A549 (cell line): ENCODE results near the gene PLXNB2. TPM values are rescaled to one million over a fixed set of nuclear protein-coding genes. Genes with fewer than 3 reads are reported as not detected.

ENCODE experiments used
- ATAC-seq, 2 experiments: fragments of 200-7000 bp in 1 of 2; fragments of >200 bp in 1 of 2; cut with Nextera tagmentation in 1 of 2; cut with Tn5 transposase in 1 of 2; 3 replicates each; pipeline versions ENCODE4 v1.8.0 to v1.9.1; 2018 to 2020; ENCODE audit warnings: mild to moderate bottlenecking in 1 of 2, moderate library complexity in 1 of 2
- CTCF ChIA-PET: fragments of 300-600 bp; sonication (Branson Sonifier 250); formaldehyde crosslinking; extraction: SDS; loops from one replicate; lab custom pipeline; 2021; ENCODE audit warnings: antibody characterized with exemption, inconsistent platforms; lab: Yijun Ruan, JAX
- POLR2A ChIA-PET: fragments of 350-600 bp; formaldehyde crosslinking; extraction: SDS; loops from one replicate; lab custom pipeline; 2021; ENCODE audit warnings: antibody characterized with exemption, inconsistent platforms; lab: Yijun Ruan, JAX
- DNase-seq, 2 experiments: peaks; one replicate each; pipeline versions ENCODE4 v3.0.0 to v3.0.0-alpha.2; 2011 to 2016; ENCODE audit warnings: low read depth in 1 of 2, low spot score in 1 of 2
- FAIRE-seq: peaks from 2 replicates; lab custom pipeline; 2011; peaks lifted over from hg19 to GRCh38; lab: Jason Lieb, UNC
- H3K27ac ChIP-seq, 2 experiments: fragments of >200 bp; sonication (Bioruptor Twin); formaldehyde crosslinking; 3 replicates each; pipeline ENCODE4 v1.5.1; 2016 to 2017
- H3K4me1 ChIP-seq: fragments of >200 bp; sonication (Bioruptor Twin); formaldehyde crosslinking; 3 replicates; pipeline ENCODE4 v1.6.1; 2016
- H3K4me2 ChIP-seq: fragments of >200 bp; sonication (Bioruptor Twin); formaldehyde crosslinking; 3 replicates; pipeline ENCODE4 v1.6.1; 2016
- H3K4me3 ChIP-seq: fragments of >200 bp; sonication (Bioruptor Twin); formaldehyde crosslinking; 3 replicates; pipeline ENCODE4 v1.5.1; 2016
- H3K9me3 ChIP-seq: fragments of >200 bp; sonication (Bioruptor Twin); formaldehyde crosslinking; 3 replicates; pipeline ENCODE4 v1.6.1; 2016
- CBX2 ChIP-seq: fragments of 200-600 bp; sonication (generic); IDR thresholded peaks from 2 replicates; pipeline ENCODE4 v1.6.1; 2016; ENCODE audit warnings: low read depth, mild to moderate bottlenecking, borderline replicate concordance
- CBX8 ChIP-seq: fragments of 200-600 bp; sonication (generic); IDR thresholded peaks from 2 replicates; pipeline ENCODE4 v1.6.1; 2016
- CEBPB ChIP-seq, 2 experiments: fragments of >200 bp in 1 of 2; sonication (Bioruptor Twin) in 1 of 2; formaldehyde crosslinking in 1 of 2; IDR thresholded peaks; 2 replicates each; pipeline ENCODE4 v1.6.1; 2012 to 2016
- CHD4 ChIP-seq: fragments of 200-600 bp; sonication (generic); IDR thresholded peaks from 2 replicates; pipeline ENCODE4 v1.6.1; 2016; ENCODE audit warnings: antibody characterized with exemption, mild to moderate bottlenecking, borderline replicate concordance
- CTCF ChIP-seq: fragments of >200 bp; sonication (Bioruptor Twin); formaldehyde crosslinking; IDR thresholded peaks from 3 replicates; pipeline ENCODE4 v1.5.1; 2016
- EHMT2 ChIP-seq: fragments of 200-600 bp; sonication (generic); IDR thresholded peaks from 2 replicates; pipeline ENCODE4 v1.6.1; 2016; ENCODE audit warnings: antibody characterized with exemption, low read depth, mild to moderate bottlenecking, moderate library complexity
- EP300 ChIP-seq, 2 experiments: fragments of >200 bp; sonication (Bioruptor Twin); formaldehyde crosslinking; IDR thresholded peaks; 2 replicates in 1 of 2; 3 replicates in 1 of 2; pipeline ENCODE4 v1.6.1; 2016 to 2017
- ESRRA ChIP-seq: fragments of 150-350 bp; IDR thresholded peaks from 2 replicates; pipeline ENCODE4 v1.6.1; 2014; ENCODE audit warnings: mild to moderate bottlenecking, low read length, borderline replicate concordance
- GATA3 ChIP-seq: IDR thresholded peaks from 2 replicates; pipeline ENCODE4 v1.6.1; 2012; ENCODE audit warnings: borderline replicate concordance
- HDAC2 ChIP-seq: fragments of 200-600 bp; sonication (generic); IDR thresholded peaks from 2 replicates; pipeline ENCODE4 v1.6.1; 2016
- HES2 ChIP-seq: fragments of >200 bp; sonication (Bioruptor Twin); formaldehyde crosslinking; IDR thresholded peaks from 2 replicates; pipeline ENCODE4 v1.6.1; 2016
- HEYL ChIP-seq: fragments of 250-450 bp; sonication (Bioruptor Pico); IDR thresholded peaks from 2 replicates; pipeline ENCODE4 v1.8.0; 2021; ENCODE audit warnings: mild to moderate bottlenecking, moderate library complexity
- HOXB13 ChIP-seq: fragments of 250-450 bp; sonication (Bioruptor Pico); IDR thresholded peaks from 2 replicates; pipeline ENCODE4 v1.5.0; 2020; ENCODE audit warnings: low read depth, mild to moderate bottlenecking, moderate library complexity
- HOXB5 ChIP-seq: fragments of 250-450 bp; sonication (Bioruptor Pico); IDR thresholded peaks from 2 replicates; pipeline ENCODE4 v1.5.0; 2020; ENCODE audit warnings: mild to moderate bottlenecking, moderate library complexity
- JUN ChIP-seq, 2 experiments: fragments of >200 bp; sonication (Bioruptor Twin); formaldehyde crosslinking; IDR thresholded peaks; 2 replicates in 1 of 2; 3 replicates in 1 of 2; pipeline ENCODE4 v1.6.1; 2016 to 2017
- JUNB ChIP-seq: fragments of >200 bp; sonication (Bioruptor Twin); formaldehyde crosslinking; IDR thresholded peaks from 2 replicates; pipeline ENCODE4 v1.6.1; 2016
- MAZ ChIP-seq: fragments of 150-350 bp; IDR thresholded peaks from 2 replicates; pipeline ENCODE4 v1.6.1; 2014; ENCODE audit warnings: antibody characterized with exemption, low read depth, low read length, borderline replicate concordance
- NFE2L2 ChIP-seq: fragments of 150-350 bp; conservative IDR thresholded peaks from 2 replicates; pipeline ENCODE4 v1.6.1; 2014; ENCODE audit warnings: low read length
- NR3C1 ChIP-seq: fragments of >200 bp; sonication (Bioruptor Twin); formaldehyde crosslinking; IDR thresholded peaks from 3 replicates; pipeline ENCODE4 v1.6.1; 2017
- PBX3 ChIP-seq: IDR thresholded peaks from 2 replicates; pipeline ENCODE4 v1.6.1; 2012
- POLR2A ChIP-seq: IDR thresholded peaks from 2 replicates; pipeline ENCODE4 v1.6.1; 2012; ENCODE audit warnings: mild to moderate bottlenecking, low read length
- POLR2AphosphoS2 ChIP-seq: conservative IDR thresholded peaks from 2 replicates; pipeline ENCODE4 v1.6.1; 2012; ENCODE audit warnings: low read length, improper control_type of control experiment, inconsistent platforms
- RAD21 ChIP-seq, 2 experiments: fragments of >200 bp in 1 of 2; sonication (Bioruptor Twin) in 1 of 2; formaldehyde crosslinking in 1 of 2; IDR thresholded peaks in 1 of 2; conservative IDR thresholded peaks in 1 of 2; 2 replicates in 1 of 2; 3 replicates in 1 of 2; pipeline ENCODE4 v1.6.1; 2012 to 2018; ENCODE audit warnings: inconsistent platforms in 1 of 2
- SREBF2 ChIP-seq: fragments of 450-650 bp; IDR thresholded peaks from 2 replicates; pipeline ENCODE4 v1.6.1; 2014; ENCODE audit warnings: mild to moderate bottlenecking, moderate library complexity
- USF2 ChIP-seq: fragments of 450-650 bp; IDR thresholded peaks from 2 replicates; pipeline ENCODE4 v1.6.1; 2014; ENCODE audit warnings: antibody characterized with exemption
- ZFP36 ChIP-seq: fragments of 450-650 bp; IDR thresholded peaks from 2 replicates; pipeline ENCODE4 v1.6.1; 2014; ENCODE audit warnings: borderline replicate concordance; ENCODE audit not compliant: partially characterized antibody
- ZNF302 ChIP-seq: fragments of 250-450 bp; sonication (Bioruptor Pico); IDR thresholded peaks from 2 replicates; pipeline ENCODE4 v1.9.0; 2021; ENCODE audit warnings: inconsistent platforms, mild to moderate bottlenecking, moderate library complexity
- ZSCAN20 ChIP-seq: fragments of 250-450 bp; sonication (Bioruptor Pico); IDR thresholded peaks from 2 replicates; pipeline ENCODE4 v1.8.0; 2022; ENCODE audit warnings: mild to moderate bottlenecking, moderate library complexity
- WGBS: methylation state at CpG from one replicate; pipeline ENCODE4 v1.1.6; 2017; ENCODE audit errors: missing lambda C conversion rate; 5-methylcytosine and 5-hydroxymethylcytosine counted together
- polyA plus RNA-seq, 4 experiments: library from polyadenylated mRNA; depleted of rRNA in 3 of 4; stranded (reverse); fragments of >200 nt; fragmentation: RNase III in 1 of 4; extraction: RNeasy Plus Mini Kit Qiagen cat#74134 plus additional on column Dnase treatment in 1 of 4; gene quantifications; 2 replicates in 3 of 4; 3 replicates in 1 of 4; pipeline ENCODE4 v1.2.3, GENCODE V29; 2011 to 2017
- TF ChIP-seq, protein P1 (sequence below): fragments of >200 bp; sonication (Bioruptor Twin); formaldehyde crosslinking; IDR thresholded peaks from 3 replicates; pipeline ENCODE4 v1.6.1; 2016
- TF ChIP-seq, protein P2 (sequence below): fragments of 250-450 bp; sonication (Bioruptor Pico); IDR thresholded peaks from 2 replicates; pipeline ENCODE4 v1.5.0; 2020; ENCODE audit warnings: low read depth, mild to moderate bottlenecking, moderate library complexity

The PLXNB2 gene
- polyA plus RNA-seq, 2 of the 4 experiments (the other 2 are of a cell fraction), result 24.6 to 64.4 TPM

- no peak overlapping the region for H3K4me2 ChIP-seq
- TF ChIP-seq, protein P1, sequence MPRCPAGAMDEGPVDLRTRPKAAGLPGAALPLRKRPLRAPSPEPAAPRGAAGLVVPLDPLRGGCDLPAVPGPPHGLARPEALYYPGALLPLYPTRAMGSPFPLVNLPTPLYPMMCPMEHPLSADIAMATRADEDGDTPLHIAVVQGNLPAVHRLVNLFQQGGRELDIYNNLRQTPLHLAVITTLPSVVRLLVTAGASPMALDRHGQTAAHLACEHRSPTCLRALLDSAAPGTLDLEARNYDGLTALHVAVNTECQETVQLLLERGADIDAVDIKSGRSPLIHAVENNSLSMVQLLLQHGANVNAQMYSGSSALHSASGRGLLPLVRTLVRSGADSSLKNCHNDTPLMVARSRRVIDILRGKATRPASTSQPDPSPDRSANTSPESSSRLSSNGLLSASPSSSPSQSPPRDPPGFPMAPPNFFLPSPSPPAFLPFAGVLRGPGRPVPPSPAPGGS, result no peak
- ChIA-PET CTCF (no interaction called here), POLR2A (no interaction called here)
- DNase-seq (no peak), ATAC-seq (no peak), FAIRE-seq (no peak)
- no peaks in the 10 kb centered on the region for H3K9me3 ChIP-seq
- no peaks in the 10 kb centered on the region for H3K4me1 ChIP-seq
- 91% methylated on average over 8 of the region's 8 CpGs for WGBS
- no peak overlapping the region for H3K4me3 ChIP-seq
- no peak overlapping the region for H3K27ac ChIP-seq
Observed at GRCh38 chr22:50356186-50356585, 48.7 kb upstream of the PLXNB2 start.

- CTCF ChIA-PET, result interaction anchor here (0.6 kb wide), 1 partner anchor 113 kb away, joined by 3 read pairs; no protein-coding TSS in a partner anchor
- ATAC-seq, result no peak
Observed at GRCh38 chr22:50348058-50348457, 40.6 kb upstream of the PLXNB2 start.

DNA sequence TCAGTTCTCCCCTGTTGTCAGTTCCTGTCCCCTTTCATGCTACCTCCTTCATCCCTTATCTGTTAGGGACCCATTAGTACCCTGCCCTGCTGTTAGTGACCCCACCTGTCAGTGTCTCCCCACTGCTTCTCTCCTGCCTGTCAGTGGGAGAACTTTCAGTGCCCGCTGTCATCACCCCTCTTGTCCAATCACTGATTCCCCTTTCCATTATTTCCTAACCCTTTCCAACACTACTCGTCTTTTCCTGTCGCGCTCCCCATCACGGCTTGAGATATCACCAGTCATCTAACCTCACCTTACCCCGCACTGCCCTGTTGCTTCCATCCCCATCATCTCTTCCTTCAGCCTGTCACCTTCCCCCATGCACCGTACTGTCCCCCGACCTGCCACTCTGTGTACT is 39.7 kb upstream of the PLXNB2 start:
- no peaks in the 10 kb centered on the region for H3K9me3 ChIP-seq
- H3K4me1 ChIP-seq, result no peaks in the 10 kb centered on the region
- no peak for ATAC-seq
- 93% methylated on average over 8 of the region's 8 CpGs for whole genome bisulfite sequencing
- no peak for DNase-seq
- FAIRE-seq, result no peak
- POLR2A ChIA-PET, result no interaction called here
- H3K4me3 ChIP-seq, result no peak overlapping the region
- CTCF ChIA-PET, result no interaction called here
- no peak overlapping the region for H3K4me2 ChIP-seq
- H3K27ac ChIP-seq, result no peak overlapping the region
- TF ChIP-seq ESRRA (no peak), GATA3 (no peak), HOXB5 (CRISPR knock-in tag) (no peak), EHMT2 (no peak), NFE2L2 (no peak), ZNF302 (CRISPR knock-in tag) (no peak), JUN (IDR thresholded peaks at IDR 0.05) (no peak), CHD4 (no peak), MAZ (no peak), RAD21 (conservative IDR thresholded peaks at IDR 0.05 in 1 of 2, IDR thresholded peaks at IDR 0.05 in 1 of 2) (no peak), CTCF (no peak), POLR2A (no peak), CBX8 (no peak), NR3C1 (no peak), HOXB13 (CRISPR knock-in tag) (no peak)

More at GRCh38 chr22:50348058-50348457, 40.6 kb upstream of the PLXNB2 start:
- Histone ChIP-seq H3K4me2 (no peak overlapping the region), H3K9me3 (no peaks in the 10 kb centered on the region), H3K4me1 (no peaks in the 10 kb centered on the region), H3K4me3 (no peak overlapping the region), H3K27ac (no peak overlapping the region)
- DNase-seq, result no peak
- no peak for FAIRE-seq
- POLR2A ChIA-PET, result no interaction called here
- WGBS, result 73% methylated on average over 2 of the region's 2 CpGs
- TF ChIP-seq SREBF2, result no peak
- no peak for TF ChIP-seq HOXB13 (CRISPR knock-in tag)
- no peak for TF ChIP-seq EP300 (IDR thresholded peaks at IDR 0.05)
- TF ChIP-seq, protein P2, sequence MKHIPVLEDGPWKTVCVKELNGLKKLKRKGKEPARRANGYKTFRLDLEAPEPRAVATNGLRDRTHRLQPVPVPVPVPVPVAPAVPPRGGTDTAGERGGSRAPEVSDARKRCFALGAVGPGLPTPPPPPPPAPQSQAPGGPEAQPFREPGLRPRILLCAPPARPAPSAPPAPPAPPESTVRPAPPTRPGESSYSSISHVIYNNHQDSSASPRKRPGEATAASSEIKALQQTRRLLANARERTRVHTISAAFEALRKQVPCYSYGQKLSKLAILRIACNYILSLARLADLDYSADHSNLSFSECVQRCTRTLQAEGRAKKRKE (CRISPR knock-in tag), result no peak
- TF ChIP-seq USF2, result no peak
- TF ChIP-seq CEBPB (IDR thresholded peaks at IDR 0.05), result no peak
- no peak for TF ChIP-seq MAZ
- no peak for TF ChIP-seq ZSCAN20 (CRISPR knock-in tag)
- no peak for TF ChIP-seq ZFP36
- TF ChIP-seq POLR2AphosphoS2, result no peak
- no peak for TF ChIP-seq JUNB
- TF ChIP-seq HEYL (CRISPR knock-in tag), result no peak
- no peak for TF ChIP-seq HDAC2
- no peak for TF ChIP-seq CBX2
- no peak for TF ChIP-seq PBX3
- TF ChIP-seq POLR2A, result no peak
- no peak for TF ChIP-seq HES2
